Loucy (cell line): ENCODE results near the gene DHRSX.

Experiments used
- H2AFZ ChIP-seq: fragments of 200-600 bp; sonication (generic); 2 replicates; pipeline ENCODE4 v1.6.0; 2016; ENCODE audit warnings: antibody characterized with exemption, mild to moderate bottlenecking, low read length, moderate library complexity
- H3F3A ChIP-seq: fragments of 200-600 bp; 2 replicates; pipeline ENCODE4 v1.6.0; 2016; ENCODE audit warnings: antibody characterized with exemption, low read depth, mild to moderate bottlenecking
- H3K27me3 ChIP-seq: fragments of 200-600 bp; sonication (generic); 2 replicates; pipeline ENCODE4 v1.6.1; 2014; ENCODE audit warnings: low read length, mild to moderate bottlenecking; ENCODE audit not compliant: insufficient read depth, poor library complexity, severe bottlenecking
- H3K36me3 ChIP-seq: fragments of 200-600 bp; sonication (generic); 2 replicates; pipeline ENCODE4 v1.6.1; 2016; ENCODE audit warnings: low read length; ENCODE audit not compliant: insufficient read depth
- H3K4me1 ChIP-seq: fragments of 200-600 bp; sonication (generic); 2 replicates; pipeline ENCODE4 v1.5.1; 2014; ENCODE audit warnings: low read length, mild to moderate bottlenecking; ENCODE audit not compliant: insufficient read depth, poor library complexity, severe bottlenecking
- H3K4me2 ChIP-seq: fragments of 200-600 bp; sonication (generic); 2 replicates; pipeline ENCODE4 v1.6.0; 2014; ENCODE audit warnings: antibody characterized with exemption, low read length, low read depth, mild to moderate bottlenecking; ENCODE audit not compliant: poor library complexity, severe bottlenecking
- H3K4me3 ChIP-seq: fragments of 200-600 bp; sonication (generic); 2 replicates; pipeline ENCODE4 v1.5.1; 2014; ENCODE audit warnings: low read length, mild to moderate bottlenecking, mixed read lengths; ENCODE audit not compliant: poor library complexity, severe bottlenecking
- H3K79me2 ChIP-seq: fragments of 200-600 bp; sonication (generic); 2 replicates; pipeline ENCODE4 v1.6.1; 2014; ENCODE audit warnings: low read length; ENCODE audit not compliant: insufficient read depth
- H3K9ac ChIP-seq: fragments of 200-600 bp; sonication (generic); 2 replicates; pipeline ENCODE4 v1.6.0; 2014; ENCODE audit warnings: mild to moderate bottlenecking, low read depth, low read length, moderate library complexity; ENCODE audit not compliant: poor library complexity, severe bottlenecking
- H3K9me2 ChIP-seq: fragments of 200-600 bp; sonication (generic); replicated peaks from 2 replicates; pipeline ENCODE4 v1.6.1; 2016; ENCODE audit warnings: low read depth, low read length, mixed read lengths
- H3K9me3 ChIP-seq: fragments of 200-600 bp; sonication (generic); 2 replicates; pipeline ENCODE4 v1.6.1; 2014; ENCODE audit warnings: mild to moderate bottlenecking, antibody characterized with exemption, low read length, low read depth; ENCODE audit not compliant: insufficient read depth
- H4K20me1 ChIP-seq: fragments of 200-600 bp; sonication (generic); 2 replicates; pipeline ENCODE4 v1.6.0; 2014; ENCODE audit warnings: antibody characterized with exemption, low read length, mild to moderate bottlenecking; ENCODE audit not compliant: insufficient read depth, poor library complexity, severe bottlenecking
- EZH2phosphoT487 ChIP-seq: fragments of 200-600 bp; IDR thresholded peaks from 2 replicates; pipeline ENCODE4 v1.6.1; 2018; ENCODE audit warnings: antibody characterized with exemption, mild to moderate bottlenecking, moderate library complexity, borderline replicate concordance
- TF ChIP-seq, protein P1 (sequence below): fragments of 200-600 bp; sonication (generic); conservative IDR thresholded peaks from 2 replicates; pipeline ENCODE4 v1.5.1; 2014; ENCODE audit warnings: mild to moderate bottlenecking, antibody characterized with exemption, low read length

DHRSX gene

DNA sequence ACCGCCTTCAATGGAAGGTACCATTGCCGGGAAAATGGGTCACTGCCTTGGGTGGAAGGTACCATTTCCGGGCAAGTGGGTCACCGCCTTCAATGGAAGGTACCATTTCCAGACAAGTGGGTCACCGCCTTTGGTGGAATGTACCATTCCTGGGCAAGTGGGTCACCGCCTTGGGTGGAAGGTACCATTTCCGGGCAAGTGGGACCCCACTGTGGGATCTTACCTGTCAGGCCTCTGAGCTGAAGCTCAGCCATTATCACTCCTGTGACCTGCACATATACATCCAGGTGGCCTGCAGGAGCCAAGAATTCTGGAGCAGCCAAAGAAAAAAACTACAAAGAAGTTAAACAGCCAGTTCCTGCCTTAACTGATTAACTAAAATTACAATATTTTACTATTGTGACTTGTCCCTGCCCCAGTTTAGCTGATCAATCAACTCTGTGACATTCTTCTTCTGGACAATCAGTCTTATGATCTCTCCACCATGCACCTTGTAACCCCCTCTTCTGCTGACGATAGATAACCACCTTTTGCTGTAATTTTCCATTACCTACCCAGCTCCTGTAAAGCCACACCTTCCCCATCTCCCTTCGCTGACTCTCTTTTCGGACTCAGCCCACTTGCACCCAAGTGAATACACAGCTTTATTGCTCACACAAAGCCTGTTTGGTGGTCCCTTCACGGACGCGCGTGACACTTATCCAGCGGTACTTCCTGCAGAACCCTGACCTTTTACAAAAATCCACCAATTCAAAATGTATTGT lies 313.2 kb downstream of the DHRSX start:
- no peaks in the 10 kb centered on the region for H3K79me2 ChIP-seq
- no peaks in the 10 kb centered on the region for H3F3A ChIP-seq
- no peaks in the 10 kb centered on the region for H4K20me1 ChIP-seq
- no peaks in the 10 kb centered on the region for H3K27me3 ChIP-seq
- H3K36me3 ChIP-seq = no peaks in the 10 kb centered on the region
- no peaks in the 10 kb centered on the region for H3K9me2 ChIP-seq
- no peak overlapping the region for H3K4me3 ChIP-seq
- H3K9me3 ChIP-seq = no peaks in the 10 kb centered on the region
- H3K4me2 ChIP-seq = no peak overlapping the region
- no peak for TF ChIP-seq EZH2phosphoT487
- TF ChIP-seq, protein P1, sequence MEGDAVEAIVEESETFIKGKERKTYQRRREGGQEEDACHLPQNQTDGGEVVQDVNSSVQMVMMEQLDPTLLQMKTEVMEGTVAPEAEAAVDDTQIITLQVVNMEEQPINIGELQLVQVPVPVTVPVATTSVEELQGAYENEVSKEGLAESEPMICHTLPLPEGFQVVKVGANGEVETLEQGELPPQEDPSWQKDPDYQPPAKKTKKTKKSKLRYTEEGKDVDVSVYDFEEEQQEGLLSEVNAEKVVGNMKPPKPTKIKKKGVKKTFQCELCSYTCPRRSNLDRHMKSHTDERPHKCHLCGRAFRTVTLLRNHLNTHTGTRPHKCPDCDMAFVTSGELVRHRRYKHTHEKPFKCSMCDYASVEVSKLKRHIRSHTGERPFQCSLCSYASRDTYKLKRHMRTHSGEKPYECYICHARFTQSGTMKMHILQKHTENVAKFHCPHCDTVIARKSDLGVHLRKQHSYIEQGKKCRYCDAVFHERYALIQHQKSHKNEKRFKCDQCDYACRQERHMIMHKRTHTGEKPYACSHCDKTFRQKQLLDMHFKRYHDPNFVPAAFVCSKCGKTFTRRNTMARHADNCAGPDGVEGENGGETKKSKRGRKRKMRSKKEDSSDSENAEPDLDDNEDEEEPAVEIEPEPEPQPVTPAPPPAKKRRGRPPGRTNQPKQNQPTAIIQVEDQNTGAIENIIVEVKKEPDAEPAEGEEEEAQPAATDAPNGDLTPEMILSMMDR = no peak
- no peaks in the 10 kb centered on the region for H3K4me1 ChIP-seq
- H3K9ac ChIP-seq = no peak overlapping the region
- H2AFZ ChIP-seq = no peak overlapping the region

DNA sequence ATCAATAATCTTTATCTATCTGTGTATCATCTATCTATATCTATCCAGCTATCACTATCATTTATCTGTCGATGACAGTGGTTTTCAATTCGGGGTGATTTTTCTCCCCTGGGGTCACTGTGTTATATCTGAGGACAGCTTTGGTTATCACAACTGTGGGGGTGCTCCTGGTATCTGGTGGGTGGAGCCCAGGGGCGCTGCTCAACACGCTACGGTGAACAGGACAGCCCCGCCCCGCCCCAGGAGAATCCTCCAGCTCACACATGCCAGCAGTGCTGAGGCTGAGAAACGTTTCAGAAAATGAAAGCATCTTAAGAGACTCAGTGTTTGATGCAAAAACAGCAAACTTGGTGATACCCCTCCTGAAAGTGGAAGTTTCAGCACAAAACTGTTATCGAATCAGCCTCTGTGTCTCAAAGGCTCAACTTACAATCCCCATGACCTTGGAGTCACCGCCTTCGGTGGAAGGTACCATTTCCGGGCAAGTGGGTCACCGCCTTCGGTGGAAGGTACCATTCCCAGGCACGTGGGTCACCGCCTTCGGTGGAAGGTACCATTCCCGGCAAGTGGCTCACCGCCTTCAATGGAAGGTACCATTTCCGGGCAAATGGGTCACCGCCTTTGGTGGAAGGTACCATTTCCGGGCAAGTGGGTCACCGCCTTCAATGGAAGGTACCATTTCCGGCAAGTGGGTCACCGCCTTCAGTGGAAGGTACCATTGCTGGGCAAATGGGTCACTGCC lies 315.3 kb downstream of the DHRSX start:
- no peak overlapping the region for H3K4me3 ChIP-seq
- H3F3A ChIP-seq = no peaks in the 10 kb centered on the region
- H3K9me2 ChIP-seq = no peaks in the 10 kb centered on the region
- H3K27me3 ChIP-seq = no peaks in the 10 kb centered on the region
- no peaks in the 10 kb centered on the region for H3K36me3 ChIP-seq
- TF ChIP-seq, protein P1 = no peak
- TF ChIP-seq EZH2phosphoT487 = no peak
- no peak overlapping the region for H3K9ac ChIP-seq
- no peaks in the 10 kb centered on the region for H3K4me1 ChIP-seq
- H4K20me1 ChIP-seq = no peaks in the 10 kb centered on the region
- H3K79me2 ChIP-seq = no peaks in the 10 kb centered on the region
- no peaks in the 10 kb centered on the region for H3K9me3 ChIP-seq
- H3K4me2 ChIP-seq = no peak overlapping the region
- H2AFZ ChIP-seq = no peak overlapping the region

DNA sequence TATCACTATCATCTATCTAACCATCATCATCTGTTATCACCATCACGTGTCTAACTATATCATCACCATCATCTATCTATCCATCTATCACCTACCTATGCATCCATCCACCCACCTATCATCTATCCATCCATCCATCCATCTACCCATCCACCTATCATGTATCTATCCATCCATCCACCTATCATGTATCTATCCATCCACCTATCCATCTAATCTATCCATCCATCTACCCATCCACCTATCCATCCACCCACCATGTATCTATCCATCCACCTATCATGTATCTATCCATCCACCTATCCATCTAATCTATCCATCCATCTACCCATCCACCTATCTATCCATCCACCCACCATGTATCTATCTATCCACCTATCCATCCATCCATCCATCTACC lies 316.7 kb downstream of the DHRSX start:
- H3K4me3 ChIP-seq = no peak overlapping the region
- H2AFZ ChIP-seq = no peak overlapping the region
- no peaks in the 10 kb centered on the region for H3K4me1 ChIP-seq
- H3K27me3 ChIP-seq = no peaks in the 10 kb centered on the region
- H3K9me3 ChIP-seq = no peaks in the 10 kb centered on the region
- H3K79me2 ChIP-seq = no peaks in the 10 kb centered on the region
- no peak overlapping the region for H3K9ac ChIP-seq
- no peaks in the 10 kb centered on the region for H3K9me2 ChIP-seq
- TF ChIP-seq, protein P1 = no peak
- TF ChIP-seq EZH2phosphoT487 = no peak
- H4K20me1 ChIP-seq = no peaks in the 10 kb centered on the region
- H3F3A ChIP-seq = no peaks in the 10 kb centered on the region
- H3K36me3 ChIP-seq = no peaks in the 10 kb centered on the region
- no peak overlapping the region for H3K4me2 ChIP-seq
